ENCODE data around the gene BCL2L11.

GRCh38 chr2:111149882-111150455 is 29.3 kb downstream of the BCL2L11 start:
- TF ChIP-seq CTCF (IDR thresholded peaks at IDR 0.05 in 4 of 5, conservative IDR thresholded peaks at IDR 0.05 in 1 of 5) (no peak), POLR2A (IDR thresholded peaks at IDR 0.05) (no peak)

Measured in gastrocnemius medialis (tissue), 4 donors.